Motor neuron (in vitro differentiated cells): ENCODE measurements around the gene DNAH10. TPM values are rescaled to one million over a fixed set of nuclear protein-coding genes. Genes with fewer than 3 reads are reported as not detected.

Experiments
- ATAC-seq, 8 experiments: fragments of 200-7000 bp; cut with Tn5 transposase; replicated peaks in 6 of 8; 2 replicates each; pipeline ENCODE4 v1.8.0; 2021; ENCODE audit warnings: mild to moderate bottlenecking in 8 of 8, moderate library complexity in 8 of 8
- H3K27ac ChIP-seq, 2 donors: fragments of 250-450 bp; sonication (Bioruptor Pico); 2 replicates each; pipeline ENCODE4 v1.9.0; 2021; ENCODE audit warnings: antibody characterized with exemption in 2 of 2, mild to moderate bottlenecking in 2 of 2, moderate library complexity in 1 of 2
- H3K4me1 ChIP-seq, 2 donors: fragments of 250-450 bp; sonication (Bioruptor Pico); replicated peaks in 1 of 2; 2 replicates each; pipeline ENCODE4 v1.6.1; 2021; ENCODE audit warnings: antibody characterized with exemption in 2 of 2, mild to moderate bottlenecking in 2 of 2, moderate library complexity in 1 of 2
- H3K4me3 ChIP-seq, 5 donors: fragments of 250-450 bp; sonication (Bioruptor Pico); 2 replicates each; pipeline ENCODE4 v1.9.0; 2021; ENCODE audit warnings: antibody characterized with exemption in 5 of 5, mild to moderate bottlenecking in 5 of 5, moderate library complexity in 4 of 5
- WGBS, 10 experiments: fragments of 450-650 bp; shearing (Covaris generic); methylation state at CpG; one replicate each; pipeline ENCODE4 v1.0.0; 2022; 5-methylcytosine and 5-hydroxymethylcytosine counted together
- in situ Hi-C, 9 experiments: fragments of 400-800 bp; cut with MboI; loops; one replicate each; pipeline ENCODE4 v1.15.0; 2021; ENCODE audit warnings: low sequenced_read_pairs in 9 of 9, low pct_unique_long_range_greater_than_20kb in 2 of 9; ENCODE audit not compliant: unreplicated experiment in 9 of 9
- total RNA-seq, 8 experiments: library from RNA; unstranded; fragments of 300-600 nt; gene quantifications; 2 replicates each; pipeline versions ENCODE4 v1.2.3 to v1.2.4, GENCODE V29; 2022

Gene DNAH10
- total RNA-seq, result 100 to 1,000 TPM in 1 of 8 experiments, 10 to 100 TPM in 2, 1 to 10 TPM in 4, under 1 TPM in 1; 0.67 to 153 (median 2.2) TPM

GRCh38 chr12:123761841-123762714 lies at the start of gene DNAH10:
DNAH10 (plus strand) TSS chr12:123762301; CDS start chr12:123762337, 36 bp downstream.
- Histone ChIP-seq H3K4me1 (peaks cover 0 to 4% of the 10 kb centered on the region in 2 donors), H3K27ac (no peak within 1 kb of the TSS), H3K4me3 (peak within 1 kb of the TSS; percentile 25 to 38 (median 33))
- in situ Hi-C loops, result no loop called here
- WGBS, 10 experiments, result 7 to 28% (median 18%) methylated on average over 2 to 9 of the region's 105 CpGs; no CpG with 5 or more reads in 3 of the 10 experiments
- peak; percentile 83 to 96 (median 93) for ATAC-seq

GRCh38 chr12:123712780-123713319 lies 49.3 kb upstream of the DNAH10 start:
- WGBS, 10 experiments, result 0 to 3% (median 0%) methylated on average over 3 to 11 of the region's 26 CpGs; no CpG with 5 or more reads in 3 of the 10 experiments
- H3K27ac ChIP-seq, result peak overlapping the region in 1 of 2 donors; percentile 80
- no peak for ATAC-seq
- H3K4me1 ChIP-seq, result peaks cover 10 to 11% of the 10 kb centered on the region in 2 donors
- H3K4me3 ChIP-seq, result peak overlapping the region; percentile 84 to 99 (median 94)
- in situ Hi-C loops, result no loop called here

- in situ Hi-C loops, result no loop called here
- Histone ChIP-seq H3K4me1 (peaks cover 10 to 11% of the 10 kb centered on the region in 2 donors), H3K27ac (no peak overlapping the region), H3K4me3 (peak overlapping the region; percentile 84 to 99 (median 94))
- WGBS, 10 experiments, result 22 to 86% (median 44%) methylated on average over 2 to 5 of the region's 6 CpGs; no CpG with 5 or more reads in 2 of the 10 experiments
- ATAC-seq, result peak in 2 of 8 experiments; percentile 2 to 4
Observed at GRCh38 chr12:123713398-123713797, 48.7 kb upstream of the DNAH10 start.

GRCh38 chr12:123713823-123714585 lies 48.1 kb upstream of the DNAH10 start:
- in situ Hi-C loops, result no loop called here
- H3K4me3 ChIP-seq, result peak overlapping the region in 2 of 5 donors; percentile 84 to 99
- no peak overlapping the region for H3K27ac ChIP-seq
- no peak for ATAC-seq
- peaks cover 10 to 11% of the 10 kb centered on the region in 2 donors for H3K4me1 ChIP-seq
- 78 to 94% (median 87%) methylated on average over 2 to 8 of the region's 10 CpGs; no CpG with 5 or more reads in 1 of the 10 experiments for WGBS, 10 experiments

- WGBS, 10 experiments, result 0 to 86% (median 67%) methylated on average over 1 to 2 of the region's 2 CpGs; no CpG with 5 or more reads in 1 of the 10 experiments
- in situ Hi-C loops, result no loop called here
- peaks cover 10 to 11% of the 10 kb centered on the region in 2 donors for H3K4me1 ChIP-seq
- no peak overlapping the region for H3K27ac ChIP-seq
- no peak for ATAC-seq
- H3K4me3 ChIP-seq, result no peak overlapping the region
Observed at GRCh38 chr12:123715195-123715594, 46.9 kb upstream of the DNAH10 start.

GRCh38 chr12:123717350-123717749 lies 44.8 kb upstream of the DNAH10 start:
- no peak overlapping the region for H3K27ac ChIP-seq
- H3K4me3 ChIP-seq, result no peak overlapping the region
- 80 to 100% (median 95%) methylated on average over 1 to 3 of the region's 3 CpGs; no CpG with 5 or more reads in 1 of the 10 experiments for WGBS, 10 experiments
- H3K4me1 ChIP-seq, result peaks cover 8 to 10% of the 10 kb centered on the region in 2 donors
- in situ Hi-C loops, result no loop called here
- no peak for ATAC-seq

GRCh38 chr12:123720141-123720814 lies 41.8 kb upstream of the DNAH10 start:
- Histone ChIP-seq H3K4me1 (no peaks in the 10 kb centered on the region), H3K27ac (no peak overlapping the region), H3K4me3 (no peak overlapping the region)
- 33 to 100% (median 95%) methylated on average over 1 to 5 of the region's 5 CpGs for WGBS, 10 experiments
- no peak for ATAC-seq
- in situ Hi-C loops, result no loop called here

- no peak for ATAC-seq
- 100% methylated on average over 1 of the region's 2 CpGs; no CpG with 5 or more reads in 9 of the 10 experiments for WGBS, 10 experiments
- in situ Hi-C loops, result no loop called here
Observed at GRCh38 chr12:123721245-123721644, 40.9 kb upstream of the DNAH10 start.

GRCh38 chr12:123723011-123723410 lies 39.1 kb upstream of the DNAH10 start:
- in situ Hi-C loops, result no loop called here
- WGBS, 10 experiments, result 89 to 100% (median 94%) methylated on average over 1 to 8 of the region's 8 CpGs
- Histone ChIP-seq H3K4me1 (no peaks in the 10 kb centered on the region), H3K27ac (no peak overlapping the region), H3K4me3 (no peak overlapping the region)
- no peak for ATAC-seq

More at GRCh38 chr12:123721245-123721644, 40.9 kb upstream of the DNAH10 start:
- Histone ChIP-seq H3K4me3 (no peak overlapping the region), H3K27ac (no peak overlapping the region), H3K4me1 (no peaks in the 10 kb centered on the region)

GRCh38 chr12:123723765-123724164 lies 38.3 kb upstream of the DNAH10 start:
- 75 to 100% (median 93%) methylated on average over 2 to 5 of the region's 5 CpGs; no CpG with 5 or more reads in 1 of the 10 experiments for WGBS, 10 experiments
- in situ Hi-C loops, result no loop called here

GRCh38 chr12:123726244-123726643 lies 35.9 kb upstream of the DNAH10 start:
- no peak overlapping the region for H3K27ac ChIP-seq
- 61 to 100% (median 80%) methylated on average over 1 to 2 of the region's 2 CpGs for WGBS, 10 experiments
- in situ Hi-C loops, result no loop called here
- no peak overlapping the region for H3K4me3 ChIP-seq
- no peak for ATAC-seq
- H3K4me1 ChIP-seq, result no peaks in the 10 kb centered on the region

More at GRCh38 chr12:123723765-123724164, 38.3 kb upstream of the DNAH10 start:
- no peak overlapping the region for H3K27ac ChIP-seq
- no peak overlapping the region for H3K4me3 ChIP-seq
- ATAC-seq, result no peak
- no peaks in the 10 kb centered on the region for H3K4me1 ChIP-seq

GRCh38 chr12:123726962-123727361 lies 35.1 kb upstream of the DNAH10 start:
- in situ Hi-C loops, result no loop called here
- no peak overlapping the region for H3K27ac ChIP-seq
- H3K4me1 ChIP-seq, result no peaks in the 10 kb centered on the region
- H3K4me3 ChIP-seq, result no peak overlapping the region
- 40 to 100% (median 90%) methylated on average over 1 to 2 of the region's 2 CpGs; no CpG with 5 or more reads in 3 of the 10 experiments for WGBS, 10 experiments
- no peak for ATAC-seq
